ENCODE results near the gene TNFRSF8.

Gene TNFRSF8

GRCh38 chr1:12053752-12054548, 9.2 kb upstream of the TNFRSF8 start:
- no peak for DNase-seq (ENCODE audit: low read depth)
- Histone ChIP-seq H3K9me3 (ENCODE audit: control insufficient read depth, low read length) (peaks cover 5% of the 10 kb centered on the region), H3K4me3 (ENCODE audit: low read length) (no peak overlapping the region)

DNA sequence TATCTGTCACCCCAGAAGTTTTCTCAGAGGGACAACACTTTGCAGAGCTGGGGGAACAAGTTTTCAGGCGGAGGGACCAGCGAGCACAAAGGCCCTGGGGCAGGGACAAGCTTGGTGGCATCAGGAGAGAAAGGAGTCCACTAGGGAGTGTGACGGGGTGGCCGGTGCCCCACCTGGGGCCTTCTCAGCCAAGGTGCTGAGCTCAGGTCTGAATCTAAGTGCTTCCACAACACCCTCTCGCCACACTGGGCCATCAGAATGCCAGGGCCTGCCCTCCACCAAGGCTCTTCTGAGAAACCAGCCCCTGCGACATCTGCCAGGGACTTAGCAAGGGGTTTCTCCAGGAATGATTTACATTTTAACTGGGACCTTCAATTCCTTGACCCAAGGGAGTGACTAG, 7.8 kb upstream of the TNFRSF8 start:
- no peaks in the 10 kb centered on the region for H3K36me3 ChIP-seq (ENCODE audit: control insufficient read depth, insufficient read depth, low read length, severe bottlenecking)
- no peak for DNase-seq (ENCODE audit: low read depth)
- no peak overlapping the region for H3K4me3 ChIP-seq (ENCODE audit: low read length)

More at GRCh38 chr1:12053752-12054548, 9.2 kb upstream of the TNFRSF8 start:
- H3K4me1 ChIP-seq (ENCODE audit: control insufficient read depth, insufficient read depth, low read length), result peaks cover 23% of the 10 kb centered on the region
- H3K27me3 ChIP-seq (replicated peaks; ENCODE audit: control insufficient read depth, insufficient read depth, low read length), result no peaks in the 10 kb centered on the region
- H3K9ac ChIP-seq (ENCODE audit: low read length), result no peak overlapping the region
- no peaks in the 10 kb centered on the region for H3K36me3 ChIP-seq (ENCODE audit: control insufficient read depth, insufficient read depth, low read length, severe bottlenecking)

GRCh38 chr1:12056331-12056841, 6.7 kb upstream of the TNFRSF8 start:
- Histone ChIP-seq H3K36me3 (ENCODE audit: control insufficient read depth, insufficient read depth, low read length, severe bottlenecking) (no peaks in the 10 kb centered on the region), H3K4me3 (ENCODE audit: low read length) (no peak overlapping the region), H3K4me1 (ENCODE audit: control insufficient read depth, insufficient read depth, low read length) (peaks cover 22% of the 10 kb centered on the region), H3K9ac (ENCODE audit: low read length) (no peak overlapping the region), H3K9me3 (ENCODE audit: control insufficient read depth, low read length) (peaks cover 10% of the 10 kb centered on the region), H3K27me3 (replicated peaks; ENCODE audit: control insufficient read depth, insufficient read depth, low read length) (peaks cover 19% of the 10 kb centered on the region)
- no peak for DNase-seq (ENCODE audit: low read depth)

More for the DNA sequence above, 7.8 kb upstream of the TNFRSF8 start:
- H3K27me3 ChIP-seq (replicated peaks; ENCODE audit: control insufficient read depth, insufficient read depth, low read length), result peaks cover 11% of the 10 kb centered on the region
- peaks cover 23% of the 10 kb centered on the region for H3K4me1 ChIP-seq (ENCODE audit: control insufficient read depth, insufficient read depth, low read length)
- H3K9me3 ChIP-seq (ENCODE audit: control insufficient read depth, low read length), result peaks cover 5% of the 10 kb centered on the region
- H3K9ac ChIP-seq (ENCODE audit: low read length), result no peak overlapping the region

DNA sequence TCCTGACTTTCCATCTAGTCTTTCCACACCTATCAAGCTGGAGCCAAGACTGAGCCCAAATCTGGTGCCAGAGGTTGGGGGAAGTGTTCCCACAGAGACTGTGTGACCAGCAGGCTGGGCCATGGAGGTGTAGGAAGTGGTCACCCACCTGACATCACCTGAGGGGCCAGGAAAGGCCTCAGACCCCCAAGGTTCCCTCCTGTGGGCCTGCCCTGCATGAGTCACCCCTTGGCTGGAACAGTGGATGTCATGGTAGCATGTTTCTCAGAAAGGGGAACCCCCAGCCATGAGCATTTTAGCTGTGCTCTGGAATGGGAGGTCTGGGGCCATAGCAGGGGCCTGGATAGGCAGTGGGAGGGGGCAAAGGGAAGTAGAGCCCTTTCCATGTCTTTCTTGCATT, 5.7 kb upstream of the TNFRSF8 start:
- peaks cover 24% of the 10 kb centered on the region for H3K27me3 ChIP-seq (replicated peaks; ENCODE audit: control insufficient read depth, insufficient read depth, low read length)
- H3K9me3 ChIP-seq (ENCODE audit: control insufficient read depth, low read length), result peaks cover 10% of the 10 kb centered on the region
- no peak overlapping the region for H3K9ac ChIP-seq (ENCODE audit: low read length)
- no peaks in the 10 kb centered on the region for H3K36me3 ChIP-seq (ENCODE audit: control insufficient read depth, insufficient read depth, low read length, severe bottlenecking)
- DNase-seq (ENCODE audit: low read depth), result no peak
- H3K4me3 ChIP-seq (ENCODE audit: low read length), result no peak overlapping the region
- peaks cover 12% of the 10 kb centered on the region for H3K4me1 ChIP-seq (ENCODE audit: control insufficient read depth, insufficient read depth, low read length)

- DNase-seq (ENCODE audit: low read depth), result no peak
- H3K9me3 ChIP-seq (ENCODE audit: control insufficient read depth, low read length), result peaks cover 10% of the 10 kb centered on the region
- H3K4me1 ChIP-seq (ENCODE audit: control insufficient read depth, insufficient read depth, low read length), result peaks cover 5% of the 10 kb centered on the region
- no peak overlapping the region for H3K4me3 ChIP-seq (ENCODE audit: low read length)
- peaks cover 30% of the 10 kb centered on the region for H3K27me3 ChIP-seq (replicated peaks; ENCODE audit: control insufficient read depth, insufficient read depth, low read length)
- no peak overlapping the region for H3K9ac ChIP-seq (ENCODE audit: low read length)
- no peaks in the 10 kb centered on the region for H3K36me3 ChIP-seq (ENCODE audit: control insufficient read depth, insufficient read depth, low read length, severe bottlenecking)
These were observed 5.0 kb upstream of the TNFRSF8 start for GRCh38 chr1:12057940-12058687.

- DNase-seq (ENCODE audit: low read depth), result no peak
- Histone ChIP-seq H3K4me3 (ENCODE audit: low read length) (no peak overlapping the region), H3K27me3 (replicated peaks; ENCODE audit: control insufficient read depth, insufficient read depth, low read length) (peaks cover 41% of the 10 kb centered on the region), H3K9ac (ENCODE audit: low read length) (no peak overlapping the region), H3K4me1 (ENCODE audit: control insufficient read depth, insufficient read depth, low read length) (no peaks in the 10 kb centered on the region), H3K36me3 (ENCODE audit: control insufficient read depth, insufficient read depth, low read length, severe bottlenecking) (no peaks in the 10 kb centered on the region), H3K9me3 (ENCODE audit: control insufficient read depth, low read length) (peaks cover 10% of the 10 kb centered on the region)
These were observed 3.9 kb upstream of the TNFRSF8 start for GRCh38 chr1:12059226-12059625.

DNA sequence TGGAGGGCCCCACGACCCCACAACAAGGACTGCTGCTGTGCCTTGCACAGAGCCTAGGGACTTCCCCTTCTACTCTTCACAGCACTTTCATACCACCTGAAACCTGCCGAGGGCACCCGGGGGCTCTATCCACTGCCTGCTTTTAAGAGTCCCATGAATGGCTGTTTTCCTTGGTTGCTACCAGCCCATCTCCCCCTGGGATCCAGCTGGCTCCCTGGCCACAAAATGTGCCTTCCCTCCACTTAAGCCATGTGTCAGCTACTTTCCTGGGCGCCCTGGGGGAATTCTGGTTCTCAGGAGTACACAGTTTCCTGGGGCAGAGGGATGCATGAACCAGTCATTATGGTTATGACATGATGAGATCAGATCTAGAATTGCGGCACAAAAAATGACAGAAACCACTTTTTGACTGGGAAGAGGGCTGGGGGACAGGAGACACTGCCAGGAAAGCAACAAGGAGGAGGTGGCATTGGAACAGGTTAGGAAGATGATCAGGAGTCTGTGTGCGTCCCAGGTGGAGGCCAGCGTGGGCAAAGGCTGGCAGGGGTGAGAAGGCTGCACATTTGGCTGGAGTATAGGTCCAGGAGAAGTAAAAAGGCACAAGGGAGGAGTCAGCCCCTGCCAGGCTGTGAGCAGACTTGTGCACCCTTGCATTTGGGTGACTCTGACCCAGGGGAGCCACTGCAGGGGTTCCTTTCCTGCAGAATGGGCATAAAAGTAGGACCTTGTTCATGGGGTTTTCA, 3.2 kb upstream of the TNFRSF8 start:
- Histone ChIP-seq H3K9ac (ENCODE audit: low read length) (no peak overlapping the region), H3K36me3 (ENCODE audit: control insufficient read depth, insufficient read depth, low read length, severe bottlenecking) (no peaks in the 10 kb centered on the region), H3K4me1 (ENCODE audit: control insufficient read depth, insufficient read depth, low read length) (no peaks in the 10 kb centered on the region), H3K4me3 (ENCODE audit: low read length) (no peak overlapping the region), H3K27me3 (replicated peaks; ENCODE audit: control insufficient read depth, insufficient read depth, low read length) (peaks cover 47% of the 10 kb centered on the region), H3K9me3 (ENCODE audit: control insufficient read depth, low read length) (peaks cover 10% of the 10 kb centered on the region)
- no peak for DNase-seq (ENCODE audit: low read depth)

DNA sequence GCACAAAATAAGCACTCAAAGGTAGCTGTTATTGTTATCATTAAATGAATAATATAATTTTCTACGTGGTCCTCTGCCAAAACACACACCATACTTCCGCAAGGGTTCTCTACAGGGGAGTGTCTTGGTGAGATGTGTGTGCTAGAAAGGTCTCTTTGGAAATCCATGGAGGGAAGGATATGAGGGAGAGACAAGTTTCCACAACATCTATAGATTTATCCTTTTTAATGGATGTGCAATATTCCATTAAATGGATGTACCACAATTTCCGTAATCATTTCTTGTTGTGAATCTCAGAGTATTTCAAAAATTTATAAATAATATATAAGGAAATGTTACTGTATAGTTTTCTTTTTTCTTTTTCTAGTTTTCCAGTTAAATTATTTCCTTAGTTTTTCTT, 2.6 kb upstream of the TNFRSF8 start:
- Histone ChIP-seq H3K9ac (ENCODE audit: low read length) (no peak overlapping the region), H3K27me3 (replicated peaks; ENCODE audit: control insufficient read depth, insufficient read depth, low read length) (peaks cover 47% of the 10 kb centered on the region), H3K9me3 (ENCODE audit: control insufficient read depth, low read length) (peaks cover 10% of the 10 kb centered on the region), H3K4me1 (ENCODE audit: control insufficient read depth, insufficient read depth, low read length) (no peaks in the 10 kb centered on the region), H3K36me3 (ENCODE audit: control insufficient read depth, insufficient read depth, low read length, severe bottlenecking) (no peaks in the 10 kb centered on the region), H3K4me3 (ENCODE audit: low read length) (no peak overlapping the region)
- DNase-seq (ENCODE audit: low read depth), result no peak

DNA sequence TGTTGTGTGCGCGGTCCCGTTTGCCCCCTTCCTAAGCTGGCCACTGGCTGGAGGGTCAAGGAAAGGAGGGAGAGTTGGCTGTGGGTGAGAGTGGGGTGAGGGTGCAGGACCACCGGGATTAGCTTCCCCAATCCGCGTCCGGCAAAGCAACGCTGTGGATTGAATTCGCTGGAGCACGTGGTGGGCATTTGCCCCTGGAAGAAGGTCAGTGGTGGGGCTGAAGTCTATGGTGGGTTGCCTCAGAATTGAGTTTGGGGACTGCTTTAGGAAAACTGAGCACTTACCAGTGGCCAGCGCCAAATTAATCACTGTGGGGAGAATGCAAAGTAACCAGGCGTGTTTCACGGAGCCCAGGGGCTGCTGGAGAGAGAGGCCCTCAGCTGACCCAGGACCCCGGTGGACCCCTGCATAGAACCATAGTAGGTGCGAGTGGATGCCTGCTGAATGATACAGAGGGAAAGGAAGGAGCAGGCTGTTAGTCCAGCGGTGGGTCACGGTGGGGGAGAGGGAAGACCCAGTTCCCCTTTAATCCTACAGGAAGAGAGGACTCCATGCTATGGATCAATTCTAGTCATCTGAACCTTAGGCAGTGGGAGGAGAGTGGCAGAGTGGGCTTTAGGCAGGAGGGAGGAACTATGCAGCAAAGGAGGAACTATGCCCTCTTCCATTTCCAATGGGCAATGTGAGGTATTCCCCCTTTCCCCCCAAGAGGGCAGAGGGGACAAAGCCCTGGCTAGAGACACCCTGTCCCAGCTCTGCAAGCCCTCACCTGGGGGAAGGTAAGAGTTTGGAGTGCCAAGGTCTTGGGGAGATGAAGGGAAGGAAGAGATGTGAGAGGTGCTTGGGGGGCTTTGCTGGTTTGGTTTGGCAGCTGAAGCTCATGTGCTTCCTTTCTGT, 1.2 kb downstream of the TNFRSF8 start:
- Histone ChIP-seq H3K4me1 (ENCODE audit: control insufficient read depth, insufficient read depth, low read length) (peaks cover 10% of the 10 kb centered on the region), H3K4me3 (ENCODE audit: low read length) (no peak overlapping the region), H3K9me3 (ENCODE audit: control insufficient read depth, low read length) (peaks cover 6% of the 10 kb centered on the region), H3K9ac (ENCODE audit: low read length) (no peak overlapping the region), H3K27me3 (replicated peaks; ENCODE audit: control insufficient read depth, insufficient read depth, low read length) (peaks cover 45% of the 10 kb centered on the region), H3K36me3 (ENCODE audit: control insufficient read depth, insufficient read depth, low read length, severe bottlenecking) (no peaks in the 10 kb centered on the region)
- DNase-seq (ENCODE audit: low read depth), result no peak

DNA sequence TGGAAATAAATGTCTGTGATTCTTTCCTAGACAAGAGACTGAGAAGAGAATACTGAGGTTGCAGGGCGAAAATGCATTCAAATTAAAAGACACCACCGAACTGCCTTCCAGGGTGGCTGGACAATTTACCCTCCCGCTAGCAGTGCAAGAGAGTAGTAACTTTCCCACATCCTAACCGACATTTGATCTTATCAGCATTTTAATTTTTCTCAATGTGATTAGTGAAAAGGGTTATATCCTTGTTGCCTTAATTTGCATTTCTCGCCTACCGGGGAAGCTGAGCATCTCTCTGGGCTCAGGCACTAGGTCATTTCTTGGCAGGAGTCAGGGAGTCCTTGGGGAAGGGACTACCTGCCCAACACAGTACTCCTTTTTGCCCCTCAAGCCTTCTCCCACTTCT, 2.8 kb downstream of the TNFRSF8 start:
- H3K4me1 ChIP-seq (ENCODE audit: control insufficient read depth, insufficient read depth, low read length), result peaks cover 10% of the 10 kb centered on the region
- H3K36me3 ChIP-seq (ENCODE audit: control insufficient read depth, insufficient read depth, low read length, severe bottlenecking), result no peaks in the 10 kb centered on the region
- no peaks in the 10 kb centered on the region for H3K9me3 ChIP-seq (ENCODE audit: control insufficient read depth, low read length)
- DNase-seq (ENCODE audit: low read depth), result no peak
- H3K4me3 ChIP-seq (ENCODE audit: low read length), result no peak overlapping the region
- no peak overlapping the region for H3K9ac ChIP-seq (ENCODE audit: low read length)
- H3K27me3 ChIP-seq (replicated peaks; ENCODE audit: control insufficient read depth, insufficient read depth, low read length), result peaks cover 36% of the 10 kb centered on the region

Measured in adipocyte (in vitro differentiated cells).